Measurements from ENCODE around the gene ZCCHC9.

DNA sequence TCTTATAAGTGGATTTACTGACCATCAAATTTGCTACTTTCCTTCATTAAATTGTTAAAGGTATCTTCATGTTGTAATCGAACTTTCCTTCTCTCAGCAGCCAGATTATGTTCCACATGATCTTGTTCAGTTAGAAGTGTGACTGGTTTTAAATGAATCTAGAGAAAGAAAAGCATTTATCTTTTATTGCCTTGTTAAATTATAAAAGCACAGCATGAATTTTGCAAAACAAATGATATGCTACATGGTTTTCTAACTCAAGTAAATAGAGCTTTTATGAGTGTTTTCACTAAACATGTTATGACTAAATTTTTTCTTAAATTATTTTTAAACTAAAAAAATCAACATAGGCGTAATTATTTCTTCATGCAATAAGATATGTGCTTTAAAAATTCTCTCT is 58.5 kb downstream of the ZCCHC9 start:
- TF ChIP-seq, protein P1, sequence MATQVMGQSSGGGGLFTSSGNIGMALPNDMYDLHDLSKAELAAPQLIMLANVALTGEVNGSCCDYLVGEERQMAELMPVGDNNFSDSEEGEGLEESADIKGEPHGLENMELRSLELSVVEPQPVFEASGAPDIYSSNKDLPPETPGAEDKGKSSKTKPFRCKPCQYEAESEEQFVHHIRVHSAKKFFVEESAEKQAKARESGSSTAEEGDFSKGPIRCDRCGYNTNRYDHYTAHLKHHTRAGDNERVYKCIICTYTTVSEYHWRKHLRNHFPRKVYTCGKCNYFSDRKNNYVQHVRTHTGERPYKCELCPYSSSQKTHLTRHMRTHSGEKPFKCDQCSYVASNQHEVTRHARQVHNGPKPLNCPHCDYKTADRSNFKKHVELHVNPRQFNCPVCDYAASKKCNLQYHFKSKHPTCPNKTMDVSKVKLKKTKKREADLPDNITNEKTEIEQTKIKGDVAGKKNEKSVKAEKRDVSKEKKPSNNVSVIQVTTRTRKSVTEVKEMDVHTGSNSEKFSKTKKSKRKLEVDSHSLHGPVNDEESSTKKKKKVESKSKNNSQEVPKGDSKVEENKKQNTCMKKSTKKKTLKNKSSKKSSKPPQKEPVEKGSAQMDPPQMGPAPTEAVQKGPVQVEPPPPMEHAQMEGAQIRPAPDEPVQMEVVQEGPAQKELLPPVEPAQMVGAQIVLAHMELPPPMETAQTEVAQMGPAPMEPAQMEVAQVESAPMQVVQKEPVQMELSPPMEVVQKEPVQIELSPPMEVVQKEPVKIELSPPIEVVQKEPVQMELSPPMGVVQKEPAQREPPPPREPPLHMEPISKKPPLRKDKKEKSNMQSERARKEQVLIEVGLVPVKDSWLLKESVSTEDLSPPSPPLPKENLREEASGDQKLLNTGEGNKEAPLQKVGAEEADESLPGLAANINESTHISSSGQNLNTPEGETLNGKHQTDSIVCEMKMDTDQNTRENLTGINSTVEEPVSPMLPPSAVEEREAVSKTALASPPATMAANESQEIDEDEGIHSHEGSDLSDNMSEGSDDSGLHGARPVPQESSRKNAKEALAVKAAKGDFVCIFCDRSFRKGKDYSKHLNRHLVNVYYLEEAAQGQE (IDR thresholded peaks at IDR 0.05; ENCODE audit: insufficient read depth in 1 of 2, low read depth in 2 of 2, low read length in 2 of 2) = no peak
- TF ChIP-seq POLR2AphosphoS5 (IDR thresholded peaks at IDR 0.05; ENCODE audit: low read depth, low read length) = no peak
- no peak for TF ChIP-seq TAF1 (IDR thresholded peaks at IDR 0.05; ENCODE audit: borderline replicate concordance, insufficient read depth, low read length)
- no peak for TF ChIP-seq SIN3A (IDR thresholded peaks at IDR 0.05; ENCODE audit: borderline replicate concordance, insufficient read depth, low read length)

Measured in PFSK-1 (cell line).